Osteoblast (primary cell): ENCODE data around the gene KIF16B. TPM values are rescaled to one million over a fixed set of nuclear protein-coding genes. Genes with fewer than 3 reads are reported as not detected.

Experiments used
- DNase-seq: peaks from one replicate; pipeline ENCODE4 v3.0.0; 2011; ENCODE audit warnings: low spot score, mixed read lengths; ENCODE audit not compliant: insufficient read length; ENCODE audit errors: missing footprints
- H2AFZ ChIP-seq: 2 replicates; pipeline ENCODE4 v1.6.0; 2011; ENCODE audit warnings: mild to moderate bottlenecking, low read length
- H3K27ac ChIP-seq: 2 replicates; pipeline ENCODE4 v1.5.1; 2011; ENCODE audit warnings: mild to moderate bottlenecking, low read depth, low read length, moderate library complexity
- H3K27me3 ChIP-seq: 2 replicates; pipeline ENCODE4 v1.6.0; 2012; ENCODE audit warnings: mild to moderate bottlenecking, control low read depth, inconsistent platforms, low read length, moderate library complexity; ENCODE audit not compliant: insufficient read depth
- H3K36me3 ChIP-seq: 2 replicates; pipeline ENCODE4 v1.5.1; 2011; ENCODE audit warnings: mild to moderate bottlenecking, low read length, control low read depth, moderate library complexity; ENCODE audit not compliant: insufficient read depth
- H3K4me1 ChIP-seq: 2 replicates; pipeline ENCODE4 v1.5.1; 2011; ENCODE audit warnings: mild to moderate bottlenecking, low read length, control low read depth, moderate library complexity; ENCODE audit not compliant: insufficient read depth
- H3K4me2 ChIP-seq: 2 replicates; pipeline ENCODE4 v1.6.0; 2011; ENCODE audit warnings: mild to moderate bottlenecking, low read length; ENCODE audit not compliant: insufficient read depth
- H3K4me3 ChIP-seq: fragments of 200-600 bp; sonication (generic); 3 replicates; pipeline ENCODE4 v1.5.1; 2012; ENCODE audit warnings: mild to moderate bottlenecking, low read length, inconsistent platforms; ENCODE audit not compliant: insufficient read depth
- H3K79me2 ChIP-seq: 2 replicates; pipeline ENCODE4 v1.6.0; 2012; ENCODE audit warnings: mild to moderate bottlenecking, low read length, control low read depth, inconsistent platforms; ENCODE audit not compliant: insufficient read depth
- H3K9me3 ChIP-seq: 2 replicates; pipeline ENCODE4 v1.5.1; 2011; ENCODE audit warnings: low read depth, low read length, control low read depth
- H4K20me1 ChIP-seq: 2 replicates; pipeline ENCODE4 v1.6.0; 2012; ENCODE audit warnings: mild to moderate bottlenecking, low read length, control low read depth; ENCODE audit not compliant: insufficient read depth
- CTCF ChIP-seq: IDR thresholded peaks from 2 replicates; pipeline ENCODE4 v1.5.1; 2011; ENCODE audit warnings: mild to moderate bottlenecking, low read depth, low read length, moderate library complexity; ENCODE audit errors: extremely low read depth
- total RNA-seq: library from RNA; depleted of rRNA; stranded (reverse); fragments of >200 nt; gene quantifications from 2 replicates; pipeline ENCODE4 v1.2.3, GENCODE V29; 2012

Gene KIF16B
- total RNA-seq, 1 donor, result 9.0 TPM

GRCh38 chr20:16271450-16271849 is 301.8 kb downstream of the KIF16B start:
- no peak for TF ChIP-seq CTCF
- no peak overlapping the region for H3K4me3 ChIP-seq
- DNase-seq, result no peak

GRCh38 chr20:16270989-16271388 is 302.3 kb downstream of the KIF16B start:
- H3K4me1 ChIP-seq, result no peaks in the 10 kb centered on the region
- H3K79me2 ChIP-seq, result no peaks in the 10 kb centered on the region
- H3K27me3 ChIP-seq, result no peaks in the 10 kb centered on the region
- no peaks in the 10 kb centered on the region for H3K36me3 ChIP-seq
- DNase-seq, result no peak
- H3K4me3 ChIP-seq, result no peak overlapping the region
- H3K27ac ChIP-seq, result no peak overlapping the region
- no peaks in the 10 kb centered on the region for H4K20me1 ChIP-seq
- H3K4me2 ChIP-seq, result no peak overlapping the region
- peaks cover under 1% of the 10 kb centered on the region for H3K9me3 ChIP-seq
- no peak for TF ChIP-seq CTCF
- H2AFZ ChIP-seq, result no peak overlapping the region

More at GRCh38 chr20:16271450-16271849, 301.8 kb downstream of the KIF16B start:
- Histone ChIP-seq H4K20me1 (no peaks in the 10 kb centered on the region), H3K9me3 (no peaks in the 10 kb centered on the region), H2AFZ (no peak overlapping the region), H3K27me3 (no peaks in the 10 kb centered on the region), H3K36me3 (no peaks in the 10 kb centered on the region), H3K27ac (no peak overlapping the region), H3K79me2 (no peaks in the 10 kb centered on the region), H3K4me2 (no peak overlapping the region), H3K4me1 (no peaks in the 10 kb centered on the region)

GRCh38 chr20:16270314-16270931 is 302.8 kb downstream of the KIF16B start:
- Histone ChIP-seq H3K79me2 (no peaks in the 10 kb centered on the region), H3K27ac (no peak overlapping the region), H4K20me1 (no peaks in the 10 kb centered on the region), H3K9me3 (peaks cover 2% of the 10 kb centered on the region), H3K4me1 (no peaks in the 10 kb centered on the region), H2AFZ (no peak overlapping the region), H3K27me3 (no peaks in the 10 kb centered on the region), H3K36me3 (no peaks in the 10 kb centered on the region), H3K4me2 (no peak overlapping the region), H3K4me3 (no peak overlapping the region)
- DNase-seq, result no peak
- TF ChIP-seq CTCF, result no peak

- H2AFZ ChIP-seq, result no peak overlapping the region
- no peak overlapping the region for H3K4me2 ChIP-seq
- H3K36me3 ChIP-seq, result no peaks in the 10 kb centered on the region
- H3K27ac ChIP-seq, result no peak overlapping the region
- H3K9me3 ChIP-seq, result peaks cover 2% of the 10 kb centered on the region
- H3K27me3 ChIP-seq, result no peaks in the 10 kb centered on the region
- DNase-seq, result no peak
- H3K4me3 ChIP-seq, result no peak overlapping the region
- no peaks in the 10 kb centered on the region for H3K79me2 ChIP-seq
- H4K20me1 ChIP-seq, result no peaks in the 10 kb centered on the region
- TF ChIP-seq CTCF, result no peak
- no peaks in the 10 kb centered on the region for H3K4me1 ChIP-seq
Measured at GRCh38 chr20:16267526-16267925, 305.7 kb downstream of the KIF16B start.
